Dedifferentiated amniotic fluid mesenchymal stem cell (primary cell): ENCODE measurements around the gene MTR.

Source experiments
- DNase-seq: peaks from one replicate; pipeline ENCODE4 v3.0.0-alpha.2; 2016; ENCODE audit errors: extremely low spot score

Gene MTR

GRCh38 chr1:236864211-236864610 lies 69.1 kb downstream of the MTR start:
- DNase-seq, result no peak

GRCh38 chr1:236864996-236865817 lies 70.1 kb downstream of the MTR start:
- no peak for DNase-seq

GRCh38 chr1:236865818-236866155 lies 70.7 kb downstream of the MTR start:
- no peak for DNase-seq

DNA sequence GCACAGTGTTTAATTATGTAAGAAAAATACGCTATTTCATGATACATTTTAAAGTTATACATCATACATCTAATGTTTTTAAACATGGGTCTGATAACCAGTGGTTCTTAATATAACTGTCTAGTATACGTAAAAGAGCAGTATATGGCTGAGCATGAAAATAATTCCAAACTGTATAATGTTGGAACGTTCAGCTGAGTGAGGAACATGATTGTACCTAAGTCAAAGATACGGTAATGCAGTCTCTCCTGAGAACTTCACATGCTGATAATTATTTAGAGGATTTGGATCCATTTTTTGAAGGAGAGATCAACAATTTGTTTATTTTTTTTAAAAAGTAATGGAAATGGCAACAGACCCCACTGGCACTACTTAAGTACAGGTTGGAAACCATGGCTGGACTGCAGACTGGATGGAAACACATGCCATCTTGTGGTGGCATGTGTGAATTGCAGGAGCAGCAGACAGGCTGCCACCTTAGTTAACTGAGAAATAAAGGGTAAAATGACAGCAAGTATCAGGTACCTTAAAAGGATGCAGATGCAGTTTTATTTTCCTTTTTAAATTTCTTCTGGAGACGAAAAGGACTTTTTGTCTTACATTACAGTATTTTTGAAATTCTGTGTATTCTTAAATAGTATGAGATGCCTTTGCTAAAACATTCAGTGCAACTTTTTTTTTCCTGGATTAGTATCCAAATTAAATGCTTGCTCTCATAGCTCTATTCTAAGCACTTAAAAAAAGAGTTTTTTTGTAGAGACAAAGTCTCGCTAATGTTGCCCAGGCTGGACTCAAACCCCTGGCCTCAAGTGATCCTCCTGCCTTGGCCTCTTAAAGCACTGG lies 73.8 kb downstream of the MTR start:
- DNase-seq, result no peak

DNA sequence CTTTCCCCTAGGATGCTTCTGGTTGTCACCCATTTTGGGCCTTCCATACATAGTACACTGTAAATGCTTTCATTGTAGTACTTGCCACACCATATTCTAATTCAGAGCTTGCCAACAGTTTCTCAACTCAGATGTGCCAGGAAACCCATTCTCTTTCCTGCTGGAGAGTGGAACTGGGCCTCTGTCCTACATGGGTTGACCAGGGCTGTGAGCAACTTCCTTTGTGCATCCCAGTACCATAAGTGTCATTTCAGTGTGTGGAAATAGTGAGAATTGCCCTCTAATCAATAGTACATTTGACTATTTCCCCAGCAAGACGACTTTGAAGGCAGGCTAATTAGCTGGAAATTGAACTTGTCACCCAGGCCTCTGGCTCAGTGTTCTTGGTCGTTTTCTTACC lies 74.8 kb downstream of the MTR start:
- DNase-seq, result no peak

- no peak for DNase-seq
Measured at GRCh38 chr1:236870721-236871120, 75.6 kb downstream of the MTR start.

GRCh38 chr1:236872075-236872666 lies 77.1 kb downstream of the MTR start:
- no peak for DNase-seq

GRCh38 chr1:236875975-236876374 lies 80.9 kb downstream of the MTR start:
- no peak for DNase-seq

GRCh38 chr1:236877661-236878060 lies 82.6 kb downstream of the MTR start:
- DNase-seq, result no peak

- DNase-seq, result no peak
Measured at GRCh38 chr1:236880209-236880608, 85.1 kb downstream of the MTR start.

- no peak for DNase-seq
Measured at GRCh38 chr1:236882678-236883077, 87.6 kb downstream of the MTR start.

GRCh38 chr1:236886199-236886598 lies 91.1 kb downstream of the MTR start:
- DNase-seq, result no peak

DNA sequence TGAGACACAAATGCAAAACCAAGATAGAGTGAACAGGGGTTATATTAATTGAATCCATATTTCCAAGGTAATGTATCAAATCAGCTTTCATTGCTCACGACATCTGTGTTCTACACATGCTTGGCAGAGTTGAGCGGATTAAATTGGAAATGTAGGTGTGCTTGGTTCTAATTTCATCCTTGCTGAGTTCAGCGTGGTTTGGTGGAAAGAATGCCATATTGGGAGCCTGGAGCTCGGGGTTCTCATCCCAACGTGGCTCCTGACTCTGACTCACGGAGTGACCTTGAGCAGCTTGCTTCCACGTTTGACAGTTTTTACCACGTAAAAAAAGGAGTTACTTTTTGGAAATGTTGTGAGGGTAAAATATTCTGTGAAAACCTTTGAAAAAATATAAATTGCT lies 92.0 kb downstream of the MTR start:
- DNase-seq, result no peak

GRCh38 chr1:236888126-236888525 lies 93.0 kb downstream of the MTR start:
- DNase-seq, result no peak

GRCh38 chr1:236888903-236889302 lies 93.8 kb downstream of the MTR start:
- DNase-seq, result no peak

GRCh38 chr1:236890152-236891056 lies 95.3 kb downstream of the MTR start:
- no peak for DNase-seq

GRCh38 chr1:236893626-236894545 lies 98.8 kb downstream of the MTR start:
- DNase-seq, result peak; percentile 58

- DNase-seq, result no peak
Measured at GRCh38 chr1:236895665-236896387, 100.7 kb downstream of the MTR start.

DNA sequence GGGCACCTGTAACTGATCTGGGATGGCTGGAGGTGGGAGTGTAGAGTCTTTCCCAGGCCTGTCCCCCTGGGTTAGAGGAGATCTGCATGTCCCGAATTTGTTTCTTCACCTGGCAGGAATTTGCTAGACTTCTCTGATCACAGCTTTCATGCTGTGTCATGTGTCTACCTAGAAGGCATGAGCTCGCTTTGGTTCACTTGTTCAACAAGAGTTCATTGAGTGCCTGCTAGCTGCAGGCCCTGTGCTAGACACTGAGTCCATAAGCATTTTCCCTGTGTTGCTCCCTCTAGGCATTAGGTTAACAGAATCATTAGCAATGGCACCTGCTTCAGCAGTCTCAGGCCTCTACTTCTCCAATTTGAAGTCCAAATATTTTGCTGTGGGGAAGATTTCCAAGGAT lies 101.6 kb downstream of the MTR start:
- DNase-seq, result no peak
